Gastrocnemius medialis (tissue), 4 donors: Measurements from ENCODE around the gene DSG2. TPM values are rescaled to one million over a fixed set of nuclear protein-coding genes. Genes with fewer than 3 reads are reported as not detected.

Experiments
- ATAC-seq, 2 donors: fragments of 150-250 bp; one replicate each; pipeline ENCODE4 v1.9.1; 2016
- DNase-seq, 2 donors: peaks; one replicate each; pipeline ENCODE4 v3.0.0-alpha.2; 2019
- H3K27ac ChIP-seq, 4 donors: fragments of 200-600 bp; sonication (generic); 1 replicate in 1 of 4; 2 replicates in 3 of 4; pipeline ENCODE4 v1.5.1; 2016 to 2018; ENCODE audit warnings: mild to moderate bottlenecking in 2 of 4, moderate library complexity in 1 of 4
- H3K27me3 ChIP-seq, 3 donors: fragments of 200-600 bp; sonication (generic) in 2 of 3; 1 replicate in 1 of 3; 2 replicates in 2 of 3; pipeline versions ENCODE4 v1.5.1 to v1.6.0; 2016 to 2019; ENCODE audit warnings: mild to moderate bottlenecking in 1 of 3, moderate library complexity in 1 of 3
- H3K36me3 ChIP-seq, 2 donors: fragments of 200-600 bp; sonication (generic) in 1 of 2; one replicate each; pipeline ENCODE4 v1.5.1; 2017 to 2018
- H3K4me1 ChIP-seq, 2 donors: fragments of 200-600 bp; sonication (generic) in 1 of 2; one replicate each; pipeline ENCODE4 v1.5.1; 2016 to 2017; ENCODE audit warnings: mild to moderate bottlenecking in 2 of 2
- H3K4me3 ChIP-seq, 4 donors: fragments of 200-600 bp; sonication (generic) in 3 of 4; 1 replicate in 1 of 4; 2 replicates in 3 of 4; pipeline ENCODE4 v1.5.1; 2016 to 2019; ENCODE audit warnings: mild to moderate bottlenecking in 2 of 4
- H3K9me3 ChIP-seq, 3 donors: fragments of 200-600 bp; sonication (generic) in 2 of 3; 1 replicate in 1 of 3; 2 replicates in 2 of 3; pipeline ENCODE4 v1.5.1; 2016 to 2019
- CTCF ChIP-seq, 5 experiments: fragments of 450-650 bp in 3 of 5; fragments of 200-600 bp in 2 of 5; sonication (generic) in 2 of 5; IDR thresholded peaks in 4 of 5; conservative IDR thresholded peaks in 1 of 5; 1 replicate in 4 of 5; 2 replicates in 1 of 5; pipeline ENCODE4 v1.5.1; 2016 to 2019; ENCODE audit warnings: antibody characterized with exemption in 5 of 5, mild to moderate bottlenecking in 3 of 5, moderate library complexity in 3 of 5
- POLR2A ChIP-seq, 2 donors: fragments of 450-650 bp; IDR thresholded peaks; one replicate each; pipeline ENCODE4 v1.6.1; 2017; ENCODE audit warnings: antibody characterized with exemption in 2 of 2, mild to moderate bottlenecking in 2 of 2, moderate library complexity in 2 of 2
- in situ Hi-C, 4 donors: fragments of 200-750 bp; cut with MboI; loops; one replicate each; pipeline versions ENCODE4 v1.15.0 to v1.8.0; 2017; ENCODE audit warnings: low sequenced_read_pairs in 4 of 4
- intact Hi-C: fragments of 100-400 bp; cut with DNase I; formaldehyde crosslinking; loops from one replicate; pipeline ENCODE4 v1.15.1; 2023; ENCODE audit warnings: low total_unique reads
- total RNA-seq, 4 donors: library from RNA; depleted of rRNA; stranded (reverse); fragments of >200 nt; gene quantifications; one replicate each; pipeline versions ENCODE4 v1.1.0 to v1.2.3, GENCODE V29; 2016

The DSG2 gene
- total RNA-seq, 4 donors from 2014 or later, result 0.61 to 3.7 (median 2.0) TPM

GRCh38 chr18:31598021-31598805, 100.2 kb downstream of the DSG2 start:
- TF ChIP-seq CTCF (IDR thresholded peaks at IDR 0.05 in 4 of 5, conservative IDR thresholded peaks at IDR 0.05 in 1 of 5) (no peak), POLR2A (IDR thresholded peaks at IDR 0.05) (no peak)

More at GRCh38 chr18:31598021-31598805, 100.2 kb downstream of the DSG2 start:
- Histone ChIP-seq H3K27ac (no peak overlapping the region), H3K4me1 (no peaks in the 10 kb centered on the region), H3K9me3 (no peaks in the 10 kb centered on the region), H3K27me3 (no peaks in the 10 kb centered on the region), H3K4me3 (no peak overlapping the region), H3K36me3 (no peaks in the 10 kb centered on the region)
- no peak for ATAC-seq
- intact Hi-C loops, result no loop called here
- no peak for DNase-seq
- in situ Hi-C loops, result no loop called here

Other genes starting within 250 kb of the DSG2 start
- not detected for gene DSG1, start 180.0 kb upstream of the DSG2 start, total RNA-seq
- gene DSG4, start 121.4 kb upstream of the DSG2 start, total RNA-seq, result not detected
- not detected for gene DSG3, start 50.4 kb upstream of the DSG2 start, total RNA-seq
- gene TTR, start 93.7 kb downstream of the DSG2 start, total RNA-seq, result 1 to 10 TPM in 2 of 4 donors, not detected in 2; 1.4 to 4.4 TPM
- gene B4GALT6, start 186.4 kb downstream of the DSG2 start, total RNA-seq, result 1 to 10 TPM in 3 of 4 donors, under 1 TPM in 1; 0.85 to 2.9 (median 1.9) TPM